Posterior vena cava (tissue), 2 donors: ENCODE data around the gene INS. TPM values are rescaled to one million over a fixed set of nuclear protein-coding genes. Genes with fewer than 3 reads are reported as not detected.
"Not testable (repeated sequence)": the region's sequence is repeated elsewhere in the genome, so short reads cannot be mapped to it uniquely, and the experiment has no call there.

Experiments used
- DNase-seq: peaks from one replicate; pipeline ENCODE4 v3.0.0-alpha.2; 2020; ENCODE audit warnings: low spot score
- intact Hi-C, 2 donors: fragments of 100-400 bp; cut with DNase I; formaldehyde crosslinking; loops; one replicate each; pipeline versions ENCODE4 v1.14.1 to v1.14.2; 2022 to 2023
- total RNA-seq, 2 donors: library from RNA; stranded (reverse); fragmentation: NEBNext Ultra II Directional; extraction: Animal tissue kit (Norgen Biotek cat#: 25700); gene quantifications; one replicate each; pipeline ENCODE4 v1.2.1, GENCODE V29; 2021
- donor health status: DM: yes; HTN: yes; CAD: no.
- donor health status: DM: yes; HTN: yes; CAD: no.

The INS gene
- total RNA-seq, 2 donors from 2014 or later: not detected

DNA sequence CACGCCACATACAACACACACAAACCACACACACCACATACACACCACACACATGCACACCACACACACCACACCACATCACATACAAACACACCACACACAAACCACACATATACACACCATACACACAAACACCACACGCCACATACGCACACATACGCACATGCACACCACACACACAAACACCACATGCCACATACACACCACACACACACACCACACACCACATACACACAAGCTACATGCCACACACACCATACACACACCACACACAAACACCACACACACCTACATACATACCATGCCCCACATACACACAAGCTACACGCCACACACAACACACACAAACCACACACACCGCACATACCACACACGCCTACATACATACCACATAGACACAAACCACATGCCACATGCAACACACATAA, 26.3 kb upstream of the INS start:
- DNase-seq: no peak
- intact Hi-C loops: no loop called here

DNA sequence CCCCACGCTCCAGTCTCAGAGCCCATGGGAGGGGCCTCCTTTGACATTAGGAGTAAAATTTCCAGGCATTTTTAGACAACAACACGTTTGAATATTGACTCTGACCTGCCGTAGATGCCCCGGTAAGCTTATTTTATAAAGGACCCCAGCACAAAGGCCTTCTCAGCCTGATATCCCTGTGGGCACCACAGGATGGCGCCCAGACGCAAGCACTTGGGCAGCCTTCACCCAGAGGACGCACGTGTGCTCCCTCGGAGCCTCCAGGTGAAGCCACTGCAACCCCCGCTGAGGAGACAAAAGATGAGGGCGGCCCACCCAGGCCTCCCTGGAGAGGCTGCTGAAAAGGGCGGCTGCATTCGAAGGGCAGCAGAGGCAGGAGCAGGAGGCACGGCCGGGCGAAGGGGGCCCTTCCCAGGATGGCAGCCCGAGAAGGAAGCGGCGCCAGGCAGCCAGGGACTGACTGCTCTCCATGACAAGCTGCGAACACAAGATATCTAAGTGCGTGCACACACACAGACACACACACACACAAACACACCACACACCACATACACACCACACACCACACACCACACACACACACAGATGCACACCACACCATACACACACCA, 25.8 kb upstream of the INS start:
- intact Hi-C loops: no loop called here
- DNase-seq: no peak

DNA sequence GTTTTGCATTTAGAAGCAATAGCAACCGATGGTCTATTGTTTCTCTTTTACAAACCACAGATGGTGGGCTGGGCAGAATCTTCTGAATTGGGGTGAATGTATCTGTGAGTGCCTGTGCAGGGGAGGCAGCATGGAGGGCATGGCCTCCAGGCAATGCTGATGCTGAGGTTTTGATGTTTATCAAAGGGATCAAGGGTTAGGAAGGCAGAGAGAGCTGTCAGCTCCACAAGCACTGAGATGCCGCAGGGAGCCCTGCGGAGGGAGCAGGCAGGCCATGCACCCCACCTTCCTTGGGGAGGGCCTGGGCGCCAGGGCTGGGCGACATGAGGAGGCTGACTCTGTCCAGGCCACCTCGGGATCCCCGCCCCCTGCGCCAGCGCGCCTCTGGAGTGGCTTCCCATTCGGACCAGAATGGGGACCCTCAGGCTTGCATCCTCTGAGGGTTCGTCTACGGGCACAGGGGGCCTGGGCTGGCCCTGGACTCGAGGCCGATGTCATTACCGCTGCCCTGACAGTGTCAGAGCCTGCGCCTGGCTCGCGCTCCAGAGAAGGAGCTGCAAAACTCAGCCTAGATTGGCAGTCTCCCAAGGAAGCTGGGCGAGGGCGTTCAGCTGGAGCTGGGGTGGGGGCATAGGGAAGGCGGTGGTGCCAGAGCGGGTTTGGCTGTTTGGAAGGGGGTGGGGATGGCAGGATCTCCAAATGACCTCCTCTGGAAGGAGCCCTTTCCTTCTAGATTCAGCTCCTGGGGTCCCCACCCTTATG, 24.5 kb upstream of the INS start:
- intact Hi-C loops: no loop called here
- no peak for DNase-seq

DNA sequence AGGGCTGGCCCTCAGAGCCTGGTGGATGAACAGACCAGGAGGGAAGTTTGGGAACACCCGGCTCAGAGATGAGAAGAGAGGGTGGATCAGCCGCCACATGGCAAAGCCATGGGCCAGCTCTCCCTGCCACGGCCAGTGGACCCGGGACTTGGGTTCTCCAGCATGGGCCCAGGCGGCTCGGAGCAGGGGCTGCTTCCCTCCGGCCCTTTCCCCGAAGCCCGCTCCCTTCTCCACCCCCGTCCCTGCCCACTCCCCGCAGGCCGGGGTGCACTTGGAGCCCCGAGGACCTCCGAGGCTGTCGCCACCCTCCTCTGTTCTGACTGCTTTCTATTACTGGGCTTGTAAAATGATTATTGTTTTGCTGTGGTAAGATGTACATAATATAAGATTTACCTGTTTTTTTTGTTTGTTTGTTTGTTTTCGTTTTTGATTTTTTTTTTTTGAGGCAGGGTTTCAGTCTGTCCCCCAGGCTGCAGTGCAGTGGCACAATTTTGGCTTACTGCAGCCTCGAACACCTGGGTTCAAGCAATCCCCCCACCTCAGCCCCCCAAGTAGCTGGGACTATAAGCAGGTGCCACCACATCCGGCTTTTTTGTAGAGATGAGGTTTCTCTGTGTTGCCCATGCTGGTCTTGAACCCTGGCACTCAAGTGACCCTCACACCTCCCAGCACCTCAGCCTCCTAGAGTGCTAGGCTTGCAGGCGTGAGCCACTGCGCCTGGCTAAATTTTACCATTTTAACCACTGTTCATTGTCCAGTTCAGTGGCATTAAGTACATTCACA, 21.9 kb upstream of the INS start:
- DNase-seq: no peak
- intact Hi-C loops: no loop called here

DNA sequence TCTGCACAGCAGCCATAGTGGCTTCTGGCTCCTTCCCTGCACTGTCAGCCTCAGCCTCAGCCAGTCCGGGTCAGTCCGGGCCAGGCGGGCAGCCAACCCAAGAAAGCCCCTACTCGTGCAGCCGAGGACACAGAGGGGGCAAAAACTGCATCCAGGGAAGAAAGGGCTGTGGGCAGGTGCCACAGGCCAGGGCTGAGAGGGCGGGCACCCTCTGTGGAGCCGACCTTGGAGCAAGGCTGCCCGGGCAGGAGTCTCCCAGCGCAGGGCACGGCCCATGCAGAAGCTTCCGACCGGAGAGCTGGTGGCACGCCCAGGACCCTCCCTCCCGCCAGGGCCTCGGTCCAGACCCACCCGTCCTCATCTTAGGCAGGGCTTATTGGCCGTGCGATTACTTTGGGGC, 21.1 kb upstream of the INS start:
- intact Hi-C loops: no loop called here
- DNase-seq: no peak

DNA sequence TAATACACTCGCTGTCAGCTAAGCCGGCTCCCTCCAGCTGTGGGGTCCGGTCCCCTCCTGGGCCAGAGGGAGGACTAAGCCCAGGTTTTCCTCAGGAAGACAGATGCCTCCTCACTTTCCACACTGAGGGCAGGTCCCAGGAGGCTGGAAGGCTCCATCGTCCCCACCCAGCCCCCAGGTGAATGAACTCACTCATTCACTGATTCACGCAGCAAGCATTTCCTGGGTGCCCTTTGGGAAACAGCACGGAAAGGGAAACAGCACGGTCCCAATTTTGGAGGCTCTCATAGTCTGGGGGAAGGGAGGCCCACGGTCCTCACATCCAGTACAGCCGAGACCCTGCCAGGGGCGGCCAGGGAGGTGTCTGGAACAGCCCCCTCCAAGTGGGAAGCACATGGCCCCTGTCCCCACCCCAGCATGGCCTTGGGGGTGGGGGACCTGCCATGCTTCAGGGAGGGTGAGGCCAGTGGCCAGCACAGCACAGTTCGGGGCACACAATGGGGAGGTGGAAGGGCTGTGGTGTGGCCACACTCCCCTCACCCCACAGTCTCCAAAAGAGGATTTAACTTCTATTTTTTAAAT, 19.9 kb upstream of the INS start:
- DNase-seq: no peak
- intact Hi-C loops: loop anchor here in 1 of 2 donors (1.0 kb wide), 1 partner anchor 329 kb away; no protein-coding TSS in a partner anchor

DNA sequence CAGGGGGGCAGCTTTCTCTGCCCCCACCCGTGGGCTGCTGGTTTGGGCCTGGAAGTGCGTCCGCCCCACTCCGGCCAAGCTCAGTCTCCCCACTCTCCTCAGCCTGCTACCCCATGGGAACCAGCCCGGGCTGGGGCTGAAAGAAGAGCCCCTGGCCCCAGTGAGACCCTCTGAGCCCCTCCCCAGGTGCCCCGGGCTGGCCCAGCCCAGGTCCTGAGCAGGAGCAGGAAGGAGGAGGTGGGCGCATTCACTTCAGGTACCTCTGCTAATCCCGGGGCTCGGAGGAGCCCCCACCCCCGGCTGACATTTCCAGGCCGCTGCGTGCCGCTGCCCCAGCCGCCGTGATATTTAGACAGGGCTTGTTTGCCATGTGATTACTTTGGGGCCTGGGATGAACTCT, 19.3 kb upstream of the INS start:
- DNase-seq: no peak
- intact Hi-C loops: no loop called here

DNA sequence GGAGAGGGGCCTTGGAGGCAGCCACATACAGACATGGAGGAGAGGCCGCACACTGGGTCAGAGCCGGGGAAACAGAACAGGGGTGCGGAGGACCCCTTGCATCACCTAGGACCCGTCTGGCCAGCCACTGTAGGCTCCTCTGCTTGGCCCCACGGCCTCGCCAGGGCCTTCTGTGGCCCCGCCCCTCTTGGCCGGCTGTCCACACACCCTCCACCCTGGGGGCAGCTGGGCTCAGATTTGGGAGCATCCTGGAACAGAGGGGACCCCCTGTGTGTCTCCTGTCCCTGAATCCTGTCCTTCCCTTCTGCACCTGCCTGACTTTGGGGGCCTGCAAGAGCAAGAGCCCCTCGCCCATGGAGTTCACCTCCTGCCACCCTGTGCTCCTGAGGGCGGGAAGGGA, 18.5 kb upstream of the INS start:
- DNase-seq: no peak

DNA sequence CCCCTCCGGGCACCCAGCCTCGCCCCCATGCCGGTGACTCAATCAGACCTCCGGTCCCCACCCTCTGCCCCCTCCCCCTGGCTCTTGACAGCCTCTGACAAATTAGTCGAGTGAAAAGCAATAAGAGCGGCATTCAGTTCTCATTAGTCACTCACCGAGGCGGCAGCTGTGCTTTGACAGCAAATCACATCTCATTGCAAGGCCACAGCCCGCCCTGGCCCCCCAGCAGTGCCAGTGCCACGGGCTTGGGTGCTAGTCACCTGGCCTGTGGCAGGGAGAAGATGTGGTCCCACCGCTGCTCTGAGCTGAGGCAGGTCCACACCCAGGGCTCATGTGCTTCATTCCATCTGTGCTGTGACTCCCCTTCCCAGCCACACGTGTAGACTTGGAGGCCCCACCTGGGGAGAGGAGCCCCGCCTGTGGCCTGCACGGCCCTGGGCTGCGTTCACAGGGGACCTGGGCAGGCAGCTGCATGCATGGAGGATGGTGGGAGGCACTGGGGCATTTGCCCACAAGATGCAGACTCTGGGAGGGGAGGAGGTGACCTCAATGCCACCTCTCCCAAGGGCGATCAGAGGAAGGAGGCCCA, 18.0 kb upstream of the INS start:
- intact Hi-C loops: no loop called here
- no peak for DNase-seq

More for the DNA sequence above, 18.5 kb upstream of the INS start:
- intact Hi-C loops: no loop called here

DNA sequence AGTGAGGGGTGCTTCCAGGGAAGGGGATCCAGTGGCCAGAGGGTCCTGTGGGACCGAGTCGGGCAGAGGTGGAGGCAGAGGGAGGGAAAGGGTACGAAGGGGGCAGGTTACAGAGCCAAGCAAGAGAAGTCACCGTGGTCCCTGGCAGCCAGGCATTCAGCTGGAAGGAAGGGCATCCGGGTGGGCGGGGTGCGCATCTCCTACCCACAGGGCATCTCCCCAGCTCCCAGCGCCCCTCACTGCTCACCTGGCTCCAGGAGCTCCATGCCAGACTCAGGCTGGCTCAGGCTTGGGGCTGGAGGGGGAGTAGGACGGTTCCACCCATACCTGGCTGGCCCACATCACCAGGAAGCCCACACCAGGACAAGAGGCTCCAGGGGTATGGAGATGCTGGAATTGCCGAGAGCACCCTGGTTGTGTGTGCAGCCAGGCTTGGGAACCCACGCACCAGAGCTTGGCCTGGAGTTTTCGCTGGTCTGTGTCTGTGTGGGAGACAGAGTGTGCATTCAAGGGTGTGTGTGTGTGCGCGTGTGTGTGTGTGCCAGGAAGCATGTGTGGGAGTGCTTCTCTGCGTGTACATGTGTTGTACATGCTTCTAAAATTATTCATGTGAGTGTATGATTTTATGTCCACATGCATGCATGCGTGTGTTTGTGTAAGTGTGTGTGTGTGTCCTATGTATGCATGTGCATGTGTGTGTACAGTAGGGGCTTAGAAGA, 17.2 kb upstream of the INS start:
- DNase-seq, intact Hi-C loops: not testable (repeated sequence)

DNA sequence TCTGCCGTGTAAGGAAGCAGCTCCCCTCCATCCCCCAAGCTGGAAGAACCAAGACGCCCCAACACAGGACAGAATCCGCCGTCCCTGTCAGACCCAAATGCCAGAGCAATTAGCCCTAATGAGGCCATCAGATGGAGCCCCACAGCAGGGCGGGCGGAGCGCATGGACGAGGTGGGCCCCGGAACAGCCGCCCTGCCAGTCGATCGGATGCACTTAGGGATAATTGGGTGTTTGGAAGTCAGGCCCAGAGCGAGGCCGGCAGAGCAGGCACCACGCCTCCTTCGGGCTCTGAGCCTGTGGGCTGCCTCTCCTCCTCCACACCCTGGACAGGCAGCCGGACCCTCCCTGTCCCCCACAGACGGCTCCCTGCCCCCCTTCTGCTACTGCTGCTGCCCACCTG, 16.1 kb upstream of the INS start:
- DNase-seq: no peak
- intact Hi-C loops: no loop called here

DNA sequence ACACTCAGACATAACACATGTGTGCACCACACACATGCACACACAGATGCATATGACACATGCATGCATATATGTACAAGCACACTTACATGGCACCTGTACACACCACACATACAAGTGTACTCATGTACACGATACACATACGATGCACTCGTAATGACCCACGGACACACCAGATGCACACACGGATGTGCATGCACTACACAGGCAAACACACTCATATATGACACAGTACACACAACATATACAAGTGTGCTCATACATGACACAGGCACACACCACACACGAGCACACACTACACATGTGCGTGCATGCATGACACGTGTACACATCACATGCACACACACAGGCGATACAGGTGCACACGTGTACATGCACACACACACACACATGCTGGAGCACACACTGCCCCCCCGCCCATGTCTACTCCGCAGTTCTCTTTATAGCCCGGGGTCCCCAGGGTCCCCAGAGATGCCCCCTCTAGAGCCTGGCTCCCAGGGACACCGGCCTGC, 15.4 kb upstream of the INS start:
- intact Hi-C loops: no loop called here

DNA sequence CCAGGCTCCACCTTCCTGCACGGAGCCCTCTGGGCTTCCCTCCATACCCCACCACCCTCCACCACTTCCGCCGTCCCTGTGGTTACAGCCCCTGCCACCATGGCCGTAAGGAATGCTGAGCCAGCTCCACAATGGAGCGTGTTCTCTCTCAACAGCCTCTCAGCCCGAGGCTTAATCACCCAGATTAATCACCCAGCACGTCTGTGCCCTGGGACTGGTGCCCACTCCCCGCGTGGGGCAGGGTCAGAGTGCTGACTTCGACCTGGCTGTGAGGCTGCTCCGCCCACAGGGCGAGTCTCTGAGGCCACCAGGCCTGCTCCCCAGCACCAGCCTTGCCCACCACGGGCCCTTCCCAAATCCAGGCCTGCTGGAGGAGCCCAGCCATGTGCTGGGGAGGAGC, 14.7 kb upstream of the INS start:
- no peak for DNase-seq
- intact Hi-C loops: no loop called here

More for the DNA sequence above, 15.4 kb upstream of the INS start:
- no peak for DNase-seq

DNA sequence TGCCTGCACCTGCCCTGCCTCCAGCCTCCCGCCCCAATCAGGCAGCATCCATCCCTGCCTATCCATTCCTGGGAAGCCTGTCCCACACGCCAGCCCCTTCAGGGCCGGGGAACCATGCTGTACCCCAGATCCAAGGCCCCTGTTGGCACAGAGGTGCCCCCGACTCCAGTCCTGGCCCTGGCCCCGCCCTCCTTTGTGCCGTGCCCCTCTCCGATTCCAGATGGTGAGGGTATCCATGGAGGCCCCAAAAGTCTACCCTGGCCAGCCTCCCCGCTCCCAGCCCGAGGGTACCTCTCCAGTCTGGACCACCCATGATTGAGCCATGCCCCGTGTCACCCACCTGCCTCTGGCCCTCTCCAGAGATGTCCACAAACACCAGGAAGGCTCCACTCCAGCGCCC, 13.4 kb upstream of the INS start:
- intact Hi-C loops: loop anchor here in 1 of 2 donors (5.0 kb wide), 1 partner anchor 872 kb away; no protein-coding TSS in a partner anchor
- no peak for DNase-seq

DNA sequence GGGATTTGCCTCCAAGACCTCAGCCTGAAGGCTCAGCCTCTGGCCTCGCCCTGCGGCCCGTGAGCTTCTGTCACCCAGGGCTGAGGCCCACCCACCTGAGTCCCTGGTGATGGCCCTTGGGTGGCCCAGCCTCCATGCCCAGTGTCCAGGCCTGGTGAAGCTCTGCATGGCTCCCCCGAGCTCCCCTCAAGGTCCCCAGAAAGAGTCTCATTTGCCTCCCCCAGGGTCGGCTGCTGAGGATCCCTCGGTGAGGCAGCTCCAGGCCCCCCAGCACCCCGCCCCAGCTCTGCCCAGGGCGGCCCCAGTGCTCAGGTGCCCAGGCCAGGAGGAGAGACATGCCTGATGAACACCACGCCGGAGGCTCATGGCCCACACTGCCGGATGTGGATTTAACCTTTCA, 12.8 kb upstream of the INS start:
- intact Hi-C loops: loop anchor here in 1 of 2 donors (5.0 kb wide), 1 partner anchor 871 kb away; no protein-coding TSS in a partner anchor
- DNase-seq: no peak

DNA sequence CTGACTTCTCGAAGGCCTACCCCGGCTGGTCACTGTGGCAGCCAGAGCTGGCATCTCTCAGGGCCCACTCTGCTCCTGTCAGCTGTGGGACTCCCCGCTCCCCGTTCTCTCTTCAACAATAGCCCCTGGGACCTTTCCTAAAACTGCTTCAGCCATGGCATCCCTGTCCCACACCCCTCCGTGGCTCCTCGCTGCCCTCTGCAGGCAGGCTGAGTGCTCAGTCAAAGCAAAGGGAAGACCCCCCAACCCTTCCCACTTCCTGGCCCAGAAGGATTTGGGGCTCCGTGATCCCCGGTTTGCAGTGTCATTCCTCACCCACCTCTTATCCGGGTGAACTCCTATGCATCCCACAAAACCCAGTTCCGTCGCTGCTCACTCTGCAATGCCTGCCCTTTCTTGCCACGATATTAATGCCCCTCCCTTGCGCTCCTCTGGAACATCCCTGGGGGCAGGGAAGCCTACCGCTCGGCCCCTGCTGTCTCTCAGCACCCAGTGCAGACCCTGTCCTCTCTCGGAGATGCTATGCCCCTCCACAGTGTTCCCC, 12.2 kb upstream of the INS start:
- DNase-seq: no peak
- intact Hi-C loops: loop anchor here in 1 of 2 donors (5.0 kb wide), 1 partner anchor 871 kb away; no protein-coding TSS in a partner anchor

DNA sequence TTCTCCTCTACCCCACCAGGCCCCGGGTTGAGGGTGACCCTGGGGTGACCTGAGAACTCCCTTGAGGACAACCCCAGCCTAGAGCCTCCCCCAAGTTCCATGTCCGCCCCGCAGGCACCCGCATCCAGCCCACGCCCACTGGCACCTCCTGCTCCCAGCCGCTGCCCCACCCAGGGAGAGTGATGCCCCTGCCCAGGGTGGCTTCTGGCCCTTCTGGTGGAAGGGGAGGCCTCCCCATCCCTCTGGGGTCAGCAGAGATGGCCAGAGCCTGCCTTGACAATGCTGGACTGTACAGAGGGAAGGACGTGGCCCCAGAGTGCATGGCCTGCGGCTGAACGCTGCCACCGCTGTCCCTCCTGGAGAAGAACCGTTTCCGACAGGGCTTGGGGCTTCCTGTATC, 11.7 kb upstream of the INS start:
- intact Hi-C loops: loop anchor here in 1 of 2 donors (5.0 kb wide), 1 partner anchor 870 kb away; no protein-coding TSS in a partner anchor
- no peak for DNase-seq

DNA sequence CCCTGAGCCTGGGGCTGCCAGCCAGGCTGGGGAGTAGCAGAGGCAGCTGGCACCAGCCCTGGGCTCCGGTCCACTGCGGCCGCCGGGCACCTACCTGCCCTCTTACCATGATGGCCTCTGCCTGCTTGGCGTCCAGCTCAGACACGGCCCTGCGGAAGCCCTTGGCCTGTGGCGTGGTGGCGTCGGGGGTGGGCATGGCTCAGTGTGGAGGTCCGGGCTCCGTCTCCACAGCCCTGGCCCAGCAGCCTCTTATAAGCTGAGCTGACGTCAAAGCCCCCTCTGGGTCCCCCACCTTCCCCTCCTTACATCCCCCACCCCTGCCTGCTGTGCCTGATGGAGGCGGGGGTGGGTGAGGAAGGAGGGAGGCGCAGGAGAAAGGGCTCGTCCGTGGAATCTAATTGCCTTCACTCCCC, 10.6 kb upstream of the INS start, which contains the start of gene TH:
TSS of gene TH (minus strand) at position 225 of the 413 bp plus-strand sequence. CDS start at position 196, 29 bp downstream.
- intact Hi-C loops: loop anchor here in 1 of 2 donors (5.0 kb wide), 1 partner anchor 869 kb away; no protein-coding TSS in a partner anchor
- no peak for DNase-seq
